IPS-20b (cell line): ENCODE measurements around the gene RSPH1.

ENCODE experiments used
- H3K27ac ChIP-seq: one replicate; pipeline ENCODE4 v1.5.1; 2013; ENCODE audit warnings: low read length
- H3K27me3 ChIP-seq: 2 replicates; pipeline ENCODE4 v1.6.1; 2013; ENCODE audit warnings: mild to moderate bottlenecking, low read length, inconsistent platforms; ENCODE audit not compliant: insufficient read depth
- H3K36me3 ChIP-seq: 2 replicates; pipeline ENCODE4 v1.6.1; 2013; ENCODE audit warnings: low read depth, mild to moderate bottlenecking, inconsistent platforms, low read length, moderate library complexity; ENCODE audit not compliant: insufficient read depth
- H3K4me1 ChIP-seq: 2 replicates; pipeline ENCODE4 v1.6.1; 2013; ENCODE audit warnings: mild to moderate bottlenecking, control low read depth, inconsistent platforms, low read length, moderate library complexity; ENCODE audit not compliant: insufficient read depth
- H3K4me3 ChIP-seq: 2 replicates; pipeline ENCODE4 v1.5.1; 2013; ENCODE audit warnings: mild to moderate bottlenecking, low read length, inconsistent platforms
- H3K9ac ChIP-seq: 2 replicates; pipeline ENCODE4 v1.6.1; 2013; ENCODE audit warnings: low read depth, mild to moderate bottlenecking, inconsistent platforms, low read length, moderate library complexity
- H3K9me3 ChIP-seq: 2 replicates; pipeline ENCODE4 v1.6.1; 2013; ENCODE audit warnings: mild to moderate bottlenecking, low read depth, low read length, inconsistent platforms; ENCODE audit not compliant: insufficient read depth

The RSPH1 gene

DNA sequence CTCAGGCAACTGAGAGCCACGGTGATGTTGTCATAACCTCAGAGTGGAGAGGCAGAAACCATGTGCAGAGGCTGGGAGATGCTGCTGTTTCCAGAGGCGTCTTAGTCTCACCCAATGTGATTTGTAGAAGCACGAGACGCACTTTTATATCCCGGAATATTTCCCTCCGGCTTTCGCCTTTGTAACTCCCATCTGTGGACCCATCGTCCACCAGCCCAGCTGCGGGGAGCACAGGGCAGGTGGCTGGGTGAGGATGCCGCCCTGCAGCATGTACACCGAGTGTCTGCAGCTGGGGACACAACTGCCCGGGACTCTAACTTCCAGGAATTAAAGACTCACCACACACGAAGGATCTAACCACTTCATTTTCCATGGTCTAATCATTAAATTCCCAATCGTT lies 48.8 kb downstream of the RSPH1 start:
- Histone ChIP-seq H3K36me3 (no peaks in the 10 kb centered on the region), H3K27ac (no peak overlapping the region), H3K4me1 (peaks cover 3% of the 10 kb centered on the region; the same call in 1 of the 2 replicates), H3K27me3 (no peaks in the 10 kb centered on the region), H3K9ac (no peak overlapping the region), H3K4me3 (no peak overlapping the region), H3K9me3 (no peaks in the 10 kb centered on the region)

- no peaks in the 10 kb centered on the region for H3K9me3 ChIP-seq
- H3K36me3 ChIP-seq, result no peaks in the 10 kb centered on the region
- H3K9ac ChIP-seq, result no peak overlapping the region
- no peak overlapping the region for H3K4me3 ChIP-seq
- H3K4me1 ChIP-seq, result peaks cover 3% of the 10 kb centered on the region; the same call in 1 of the 2 replicates
- H3K27me3 ChIP-seq, result no peaks in the 10 kb centered on the region
- no peak overlapping the region for H3K27ac ChIP-seq
These were observed 49.5 kb downstream of the RSPH1 start for GRCh38 chr21:42446531-42446930.

DNA sequence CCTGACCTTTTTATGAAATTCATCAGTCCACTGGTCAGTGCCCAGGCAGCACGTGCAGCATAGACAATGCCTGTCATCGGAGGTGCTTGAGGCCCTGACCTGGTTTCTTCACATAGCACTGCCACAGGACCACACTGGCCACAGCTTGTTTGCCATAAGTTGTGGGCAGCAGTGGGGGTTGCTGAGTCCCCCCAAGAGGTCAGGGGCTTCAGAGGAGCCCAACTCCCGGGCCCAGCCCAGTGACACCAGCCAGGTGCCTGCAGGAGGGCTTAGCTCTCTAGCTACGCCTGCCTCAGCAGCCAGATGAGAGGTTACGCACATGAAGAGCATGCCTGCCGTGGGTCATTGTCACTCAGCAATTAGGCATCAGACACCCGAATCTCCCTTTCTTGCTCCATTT lies 50.7 kb downstream of the RSPH1 start:
- Histone ChIP-seq H3K27ac (no peak overlapping the region), H3K9ac (no peak overlapping the region), H3K9me3 (no peaks in the 10 kb centered on the region), H3K4me1 (no peaks in the 10 kb centered on the region; the same call in 1 of the 2 replicates), H3K36me3 (no peaks in the 10 kb centered on the region), H3K4me3 (no peak overlapping the region), H3K27me3 (no peaks in the 10 kb centered on the region)

GRCh38 chr21:42444745-42445059 lies 51.3 kb downstream of the RSPH1 start:
- no peaks in the 10 kb centered on the region for H3K36me3 ChIP-seq
- H3K9me3 ChIP-seq, result no peaks in the 10 kb centered on the region
- no peak overlapping the region for H3K4me3 ChIP-seq
- no peaks in the 10 kb centered on the region; the same call in 1 of the 2 replicates for H3K4me1 ChIP-seq
- no peak overlapping the region for H3K9ac ChIP-seq
- no peak overlapping the region for H3K27ac ChIP-seq
- no peaks in the 10 kb centered on the region for H3K27me3 ChIP-seq

DNA sequence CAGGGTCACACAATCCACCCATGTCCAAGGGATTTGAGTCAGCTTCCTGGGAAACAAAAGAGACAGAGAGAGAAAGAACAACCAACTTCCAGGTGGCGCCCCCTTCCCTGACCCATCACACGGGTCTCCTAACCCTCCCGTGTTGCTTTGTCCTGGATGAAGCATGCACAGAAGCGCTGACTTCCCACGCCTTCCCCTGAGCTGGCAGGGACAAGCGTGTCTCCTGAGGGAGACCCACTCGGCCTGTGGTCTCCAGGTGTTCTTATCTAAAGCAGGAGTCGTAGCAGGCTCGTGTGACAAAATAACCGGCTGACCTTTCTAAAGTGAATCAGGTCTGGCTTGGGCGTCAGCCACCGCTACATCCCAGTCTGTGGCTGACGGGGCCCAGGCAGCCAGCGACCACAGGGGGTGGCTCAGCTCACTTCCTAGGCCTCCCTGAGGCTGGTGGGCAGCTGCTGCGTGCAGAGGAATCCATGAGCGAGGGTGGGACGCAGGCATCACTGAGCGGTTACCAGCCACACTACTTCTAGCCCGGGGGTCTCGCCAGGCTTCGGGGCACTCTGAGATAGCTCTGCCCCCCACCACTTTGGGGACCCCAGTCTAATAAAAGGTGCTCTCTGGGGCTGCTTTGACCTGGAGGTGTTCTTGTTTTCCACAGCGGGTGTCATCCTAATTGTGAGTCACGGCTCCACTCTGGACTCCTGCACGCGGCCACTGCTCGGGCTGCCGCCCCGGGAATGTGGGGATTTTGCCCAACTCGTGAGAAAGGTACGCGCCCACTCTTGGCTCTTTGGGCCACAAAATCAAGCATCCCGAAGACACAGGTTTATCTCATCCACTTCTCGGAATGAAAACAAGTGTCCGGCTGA lies 51.9 kb downstream of the RSPH1 start:
- Histone ChIP-seq H3K27me3 (no peaks in the 10 kb centered on the region), H3K4me3 (no peak overlapping the region), H3K36me3 (no peaks in the 10 kb centered on the region), H3K9ac (no peak overlapping the region), H3K9me3 (no peaks in the 10 kb centered on the region), H3K4me1 (no peaks in the 10 kb centered on the region), H3K27ac (no peak overlapping the region)

GRCh38 chr21:42443181-42443785 lies 52.7 kb downstream of the RSPH1 start:
- Histone ChIP-seq H3K27me3 (no peaks in the 10 kb centered on the region), H3K36me3 (no peaks in the 10 kb centered on the region), H3K9ac (no peak overlapping the region), H3K4me1 (no peaks in the 10 kb centered on the region), H3K9me3 (no peaks in the 10 kb centered on the region), H3K4me3 (no peak overlapping the region), H3K27ac (no peak overlapping the region)

DNA sequence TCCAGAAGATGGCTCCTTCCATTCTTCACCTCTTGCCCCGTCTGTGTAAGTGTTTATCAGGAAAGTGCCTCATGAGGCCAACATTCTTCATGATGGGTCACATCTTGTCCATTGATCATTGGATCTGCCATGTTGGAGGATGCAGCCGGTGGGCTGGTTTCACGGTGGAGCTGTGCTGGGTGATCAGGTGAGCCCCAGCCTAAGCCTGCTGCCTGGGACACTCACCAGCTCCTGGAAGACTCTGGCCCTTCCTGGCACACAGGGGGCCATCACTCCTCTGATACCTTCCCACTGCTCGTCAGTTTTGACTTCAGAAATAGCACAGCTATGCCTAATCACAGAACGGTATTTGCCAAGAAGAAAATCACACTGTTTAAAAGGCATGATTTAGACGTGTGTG lies 54.1 kb downstream of the RSPH1 start:
- Histone ChIP-seq H3K9me3 (no peaks in the 10 kb centered on the region), H3K36me3 (no peaks in the 10 kb centered on the region), H3K9ac (no peak overlapping the region), H3K4me1 (no peaks in the 10 kb centered on the region), H3K4me3 (no peak overlapping the region), H3K27ac (no peak overlapping the region), H3K27me3 (no peaks in the 10 kb centered on the region)

- H3K4me3 ChIP-seq, result no peak overlapping the region
- H3K36me3 ChIP-seq, result no peaks in the 10 kb centered on the region
- H3K27me3 ChIP-seq, result no peaks in the 10 kb centered on the region
- H3K9me3 ChIP-seq, result no peaks in the 10 kb centered on the region
- H3K27ac ChIP-seq, result no peak overlapping the region
- no peaks in the 10 kb centered on the region for H3K4me1 ChIP-seq
- no peak overlapping the region for H3K9ac ChIP-seq
These were observed 55.7 kb downstream of the RSPH1 start for GRCh38 chr21:42440187-42440792.

DNA sequence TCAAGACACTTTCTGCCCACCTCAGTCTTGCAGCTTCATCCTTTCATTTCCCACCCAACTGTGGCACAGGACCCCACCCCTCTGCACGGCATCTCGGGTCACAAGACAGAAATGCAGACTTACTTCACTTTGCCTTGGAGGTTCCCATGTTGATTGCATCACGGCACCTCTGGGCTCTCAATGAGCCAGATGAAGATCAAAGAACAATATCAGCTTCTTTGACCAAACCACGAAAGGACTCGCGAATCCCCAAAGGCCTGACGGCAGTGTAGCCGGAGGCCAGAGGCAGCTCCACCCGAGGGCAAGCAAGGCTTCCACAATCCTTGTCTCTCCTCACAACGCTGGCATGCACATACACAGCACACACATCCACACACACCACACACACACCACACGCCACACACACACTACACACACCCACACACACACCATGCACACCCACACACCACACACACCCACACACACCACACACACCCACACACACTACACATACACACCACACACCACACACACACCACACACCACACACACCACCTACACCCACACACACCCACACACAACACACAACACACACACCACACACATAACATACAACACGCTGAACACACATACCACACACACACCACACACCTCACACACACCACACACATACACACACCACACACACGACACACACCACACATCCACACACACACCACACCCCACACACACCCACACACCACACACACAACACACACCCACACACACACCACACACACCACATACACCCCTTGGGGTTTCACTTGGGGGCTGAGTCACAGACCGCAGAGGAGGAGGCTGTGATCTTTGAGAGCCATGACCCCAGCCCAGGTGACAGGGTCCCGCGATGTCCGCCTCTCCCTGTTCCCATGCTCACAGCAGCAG lies 56.5 kb downstream of the RSPH1 start:
- H3K27me3 ChIP-seq, result no peaks in the 10 kb centered on the region
- no peaks in the 10 kb centered on the region for H3K4me1 ChIP-seq

GRCh38 chr21:42438316-42439205 lies 57.5 kb downstream of the RSPH1 start:
- Histone ChIP-seq H3K27me3 (no peaks in the 10 kb centered on the region), H3K27ac (no peak overlapping the region), H3K9me3 (no peaks in the 10 kb centered on the region), H3K4me3 (no peak overlapping the region), H3K36me3 (no peaks in the 10 kb centered on the region), H3K9ac (no peak overlapping the region), H3K4me1 (no peaks in the 10 kb centered on the region)

More for the DNA sequence above, 56.5 kb downstream of the RSPH1 start:
- no peaks in the 10 kb centered on the region for H3K9me3 ChIP-seq
- no peaks in the 10 kb centered on the region for H3K36me3 ChIP-seq
- H3K9ac ChIP-seq, result no peak overlapping the region
- no peak overlapping the region for H3K27ac ChIP-seq
- H3K4me3 ChIP-seq, result no peak overlapping the region

DNA sequence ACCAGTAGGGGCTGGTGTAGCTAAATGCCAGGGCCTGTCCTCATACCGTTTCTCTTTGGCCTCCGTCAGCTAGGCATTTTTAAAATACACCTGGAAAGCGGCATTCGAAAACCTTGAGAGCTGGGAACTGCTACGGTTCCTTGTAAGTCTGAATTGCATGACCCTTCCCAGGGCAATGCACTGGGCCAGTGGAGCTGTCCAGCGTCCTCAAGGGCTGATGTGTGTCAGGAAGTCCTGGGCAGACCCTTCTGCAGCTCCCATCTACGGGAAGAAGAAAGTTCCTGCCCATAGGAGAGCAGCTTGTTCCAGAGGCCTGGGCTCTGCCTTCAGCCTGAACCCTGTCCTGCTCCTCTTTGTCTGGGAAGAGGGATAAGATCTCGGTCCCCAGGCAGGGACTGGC lies 58.2 kb downstream of the RSPH1 start:
- Histone ChIP-seq H3K27ac (no peak overlapping the region), H3K4me1 (no peaks in the 10 kb centered on the region), H3K36me3 (no peaks in the 10 kb centered on the region), H3K4me3 (no peak overlapping the region), H3K9ac (no peak overlapping the region), H3K9me3 (peaks cover 7% of the 10 kb centered on the region), H3K27me3 (no peaks in the 10 kb centered on the region)
